Sigmoid colon (tissue), 4 donors: ENCODE measurements around the gene DACH1.

ENCODE experiments used
- EP300 ChIP-seq, 4 donors: sonication (generic); formaldehyde crosslinking; IDR thresholded peaks; one replicate each; pipeline ENCODE4 v1.6.1; 2017; ENCODE audit warnings: antibody characterized with exemption in 4 of 4
- POLR2A ChIP-seq, 2 donors: fragments of 450-650 bp; IDR thresholded peaks; one replicate each; pipeline ENCODE4 v1.6.1; 2016; ENCODE audit warnings: antibody characterized with exemption in 2 of 2, mild to moderate bottlenecking in 2 of 2, moderate library complexity in 2 of 2
- POLR2AphosphoS5 ChIP-seq, 4 donors: sonication (generic); formaldehyde crosslinking; IDR thresholded peaks; one replicate each; pipeline ENCODE4 v1.6.1; 2017; ENCODE audit warnings: antibody characterized with exemption in 4 of 4
- TF ChIP-seq, protein P1 (sequence below), 4 experiments: fragments of 450-650 bp in 3 of 4; fragments of 200-600 bp in 1 of 4; IDR thresholded peaks; one replicate each; pipeline ENCODE4 v1.5.1; 2016 to 2019; ENCODE audit warnings: antibody characterized with exemption in 4 of 4, mild to moderate bottlenecking in 3 of 4, moderate library complexity in 2 of 4

DNA sequence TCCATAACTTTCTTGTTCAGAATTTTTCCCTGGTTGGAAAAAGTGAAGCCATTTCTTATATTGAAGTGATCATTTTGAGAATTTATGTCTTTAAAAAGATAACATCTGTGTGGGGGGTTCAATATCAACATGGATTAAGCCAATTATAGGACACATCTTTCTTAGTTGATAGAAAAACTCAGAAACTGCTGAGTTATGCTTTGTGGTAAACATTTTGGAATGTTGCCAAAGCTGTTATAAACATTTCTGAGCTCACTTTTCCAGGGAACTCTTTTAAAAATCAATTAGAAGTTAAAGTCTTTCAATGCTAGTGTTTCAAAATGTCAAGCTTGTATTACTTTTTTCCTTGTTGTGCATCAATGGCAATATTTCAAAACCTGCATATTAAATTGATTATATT, 248.8 kb downstream of the DACH1 start:
- TF ChIP-seq, protein P1, sequence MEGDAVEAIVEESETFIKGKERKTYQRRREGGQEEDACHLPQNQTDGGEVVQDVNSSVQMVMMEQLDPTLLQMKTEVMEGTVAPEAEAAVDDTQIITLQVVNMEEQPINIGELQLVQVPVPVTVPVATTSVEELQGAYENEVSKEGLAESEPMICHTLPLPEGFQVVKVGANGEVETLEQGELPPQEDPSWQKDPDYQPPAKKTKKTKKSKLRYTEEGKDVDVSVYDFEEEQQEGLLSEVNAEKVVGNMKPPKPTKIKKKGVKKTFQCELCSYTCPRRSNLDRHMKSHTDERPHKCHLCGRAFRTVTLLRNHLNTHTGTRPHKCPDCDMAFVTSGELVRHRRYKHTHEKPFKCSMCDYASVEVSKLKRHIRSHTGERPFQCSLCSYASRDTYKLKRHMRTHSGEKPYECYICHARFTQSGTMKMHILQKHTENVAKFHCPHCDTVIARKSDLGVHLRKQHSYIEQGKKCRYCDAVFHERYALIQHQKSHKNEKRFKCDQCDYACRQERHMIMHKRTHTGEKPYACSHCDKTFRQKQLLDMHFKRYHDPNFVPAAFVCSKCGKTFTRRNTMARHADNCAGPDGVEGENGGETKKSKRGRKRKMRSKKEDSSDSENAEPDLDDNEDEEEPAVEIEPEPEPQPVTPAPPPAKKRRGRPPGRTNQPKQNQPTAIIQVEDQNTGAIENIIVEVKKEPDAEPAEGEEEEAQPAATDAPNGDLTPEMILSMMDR (IDR thresholded peaks at IDR 0.05) = no peak
- no peak for TF ChIP-seq EP300 (IDR thresholded peaks at IDR 0.05)
- no peak for TF ChIP-seq POLR2A (IDR thresholded peaks at IDR 0.05)
- TF ChIP-seq POLR2AphosphoS5 (IDR thresholded peaks at IDR 0.05) = no peak
